GM19035 (cell line): ENCODE data around the gene LRRC4C.

Source experiments
- ATAC-seq: cut with Tn5 transposase; IDR thresholded peaks from one replicate; pipeline ENCODE4 v1.9.1; 2021; ENCODE audit not compliant: unreplicated experiment

LRRC4C gene

GRCh38 chr11:41145420-41145819 is 314.0 kb downstream of the LRRC4C start:
- no peak for ATAC-seq

GRCh38 chr11:41134971-41135370 is 324.5 kb downstream of the LRRC4C start:
- ATAC-seq, result no peak

- ATAC-seq, result no peak
These were observed 326.4 kb downstream of the LRRC4C start for GRCh38 chr11:41133023-41133422.

GRCh38 chr11:41121600-41121999 is 337.9 kb downstream of the LRRC4C start:
- ATAC-seq, result no peak

GRCh38 chr11:41119484-41119883 is 340.0 kb downstream of the LRRC4C start:
- no peak for ATAC-seq

GRCh38 chr11:41118521-41118920 is 340.9 kb downstream of the LRRC4C start:
- no peak for ATAC-seq

GRCh38 chr11:41116970-41117369 is 342.5 kb downstream of the LRRC4C start:
- ATAC-seq, result no peak

- no peak for ATAC-seq
These were observed 344.4 kb downstream of the LRRC4C start for GRCh38 chr11:41115066-41115465.

GRCh38 chr11:41113160-41113559 is 346.3 kb downstream of the LRRC4C start:
- no peak for ATAC-seq

- ATAC-seq, result no peak
These were observed 348.9 kb downstream of the LRRC4C start for GRCh38 chr11:41110527-41110926.

- ATAC-seq, result no peak
These were observed 357.0 kb downstream of the LRRC4C start for GRCh38 chr11:41102471-41102870.

- no peak for ATAC-seq
These were observed 359.8 kb downstream of the LRRC4C start for GRCh38 chr11:41099654-41100053.

GRCh38 chr11:41085123-41085522 is 374.3 kb downstream of the LRRC4C start:
- no peak for ATAC-seq

GRCh38 chr11:41081756-41082285 is 377.6 kb downstream of the LRRC4C start:
- no peak for ATAC-seq

GRCh38 chr11:41074318-41074717 is 385.1 kb downstream of the LRRC4C start:
- no peak for ATAC-seq

GRCh38 chr11:41065432-41065831 is 394.0 kb downstream of the LRRC4C start:
- no peak for ATAC-seq

GRCh38 chr11:41058138-41058537 is 401.3 kb downstream of the LRRC4C start:
- no peak for ATAC-seq

- no peak for ATAC-seq
These were observed 402.4 kb downstream of the LRRC4C start for GRCh38 chr11:41056892-41057569.

GRCh38 chr11:41053894-41054293 is 405.6 kb downstream of the LRRC4C start:
- no peak for ATAC-seq

- ATAC-seq, result no peak
These were observed 407.4 kb downstream of the LRRC4C start for GRCh38 chr11:41051919-41052635.

GRCh38 chr11:41050791-41051190 is 408.7 kb downstream of the LRRC4C start:
- no peak for ATAC-seq

- no peak for ATAC-seq
These were observed 412.2 kb downstream of the LRRC4C start for GRCh38 chr11:41047229-41047628.
